ENCODE data around the gene FREY1.
A peak's percentile ranks its signal among the peaks of the same experiment; 100 is the strongest.

The FREY1 gene

DNA sequence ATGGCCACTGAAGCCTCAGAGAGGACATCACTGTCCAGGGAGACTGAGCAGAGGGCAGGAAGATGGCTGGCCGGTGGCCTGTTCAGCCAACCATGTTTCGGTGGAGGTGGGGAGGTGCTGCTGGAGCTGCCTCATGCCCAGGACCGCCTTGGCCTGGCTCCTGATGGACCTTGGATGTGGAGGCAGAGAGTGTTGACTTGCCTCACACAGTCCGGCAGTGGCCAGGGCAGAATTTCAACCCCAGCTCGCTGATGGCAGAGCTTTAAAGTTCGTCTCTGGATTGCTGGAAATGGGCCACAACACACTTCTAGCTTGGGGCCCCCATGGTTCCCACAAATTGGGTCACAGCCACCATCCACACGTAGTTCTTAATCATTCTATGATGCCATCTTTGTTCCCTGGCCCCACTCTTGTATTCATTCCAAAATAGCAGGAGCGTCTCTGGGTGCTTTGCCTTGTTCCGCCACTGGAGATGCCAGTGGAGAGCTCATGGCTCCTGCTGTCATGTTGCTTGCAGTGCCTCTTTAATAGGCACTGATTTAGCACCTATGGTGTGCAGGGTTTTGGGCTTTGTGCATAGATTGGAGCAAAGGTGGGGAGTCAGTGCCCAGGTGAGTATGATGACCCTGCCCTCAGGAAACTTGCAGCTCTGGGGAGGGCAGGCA is 16.1 kb downstream of the FREY1 start:
- Histone ChIP-seq H3K27me3 (ENCODE audit: control insufficient read depth in 1 of 2, insufficient read depth in 2 of 2, low read length in 2 of 2) (no peaks in the 10 kb centered on the region), H3K4me3 (ENCODE audit: low read length in 2 of 2) (no peak overlapping the region), H3K9me3 (ENCODE audit: control insufficient read depth in 2 of 2, low read length in 2 of 2) (no peaks in the 10 kb centered on the region), H3K9ac (ENCODE audit: low read length in 2 of 2) (no peak overlapping the region), H3K36me3 (ENCODE audit: control insufficient read depth in 2 of 2, insufficient read depth in 2 of 2, low read length in 2 of 2) (no peaks in the 10 kb centered on the region), H3K4me1 (ENCODE audit: control insufficient read depth, insufficient read depth, low read length) (peaks cover 3% of the 10 kb centered on the region), H3K27ac (ENCODE audit: low read length) (no peak overlapping the region)

DNA sequence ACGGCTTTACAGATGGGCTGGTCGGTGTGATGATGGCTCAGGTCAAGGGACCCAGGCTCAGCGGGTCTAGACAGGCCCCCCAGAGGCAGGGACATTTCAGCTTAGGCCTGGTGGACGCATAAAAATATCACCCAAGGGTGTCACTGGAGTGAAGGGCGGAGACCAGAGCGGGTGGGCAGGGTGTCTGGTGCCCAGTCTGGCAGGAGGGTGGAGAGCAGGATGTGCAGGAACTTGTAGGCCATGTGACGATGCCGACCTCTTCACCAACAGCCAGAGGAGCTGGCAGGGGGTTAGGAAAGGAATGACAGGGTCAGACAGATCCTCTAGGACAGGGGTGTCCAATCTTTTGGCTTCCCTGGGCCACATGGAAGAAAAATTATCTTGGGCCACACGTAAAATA is 17.1 kb downstream of the FREY1 start:
- no peak overlapping the region for H3K9ac ChIP-seq (ENCODE audit: low read length in 2 of 2)
- no peak overlapping the region for H3K27ac ChIP-seq (ENCODE audit: low read length)
- H3K4me3 ChIP-seq (ENCODE audit: low read length in 2 of 2): no peak overlapping the region
- no peaks in the 10 kb centered on the region for H3K9me3 ChIP-seq (ENCODE audit: control insufficient read depth in 2 of 2, low read length in 2 of 2)
- H3K4me1 ChIP-seq (ENCODE audit: control insufficient read depth, insufficient read depth, low read length): peaks cover 11% of the 10 kb centered on the region
- no peaks in the 10 kb centered on the region for H3K36me3 ChIP-seq (ENCODE audit: control insufficient read depth in 2 of 2, insufficient read depth in 2 of 2, low read length in 2 of 2)
- no peaks in the 10 kb centered on the region for H3K27me3 ChIP-seq (ENCODE audit: control insufficient read depth in 1 of 2, insufficient read depth in 2 of 2, low read length in 2 of 2)

DNA sequence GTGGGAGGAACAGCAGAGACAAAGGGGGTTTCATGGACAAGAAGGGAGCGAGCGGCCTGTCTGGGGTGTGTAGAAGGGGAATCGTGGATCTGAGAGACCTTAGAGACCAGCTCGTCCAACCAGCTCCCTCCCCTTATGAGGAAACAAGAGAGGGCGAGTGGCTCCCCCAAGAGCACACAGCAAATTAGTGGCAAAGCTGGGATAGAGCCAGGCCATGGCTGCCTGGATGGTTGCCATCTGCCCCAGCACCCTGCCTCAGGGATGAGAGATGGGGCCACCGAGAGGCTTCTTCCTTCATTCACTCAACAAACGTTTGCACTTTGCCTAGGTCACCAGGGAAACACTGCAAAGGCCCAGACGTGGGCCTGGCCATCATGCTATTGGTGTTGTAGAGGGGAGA is 17.5 kb downstream of the FREY1 start:
- Histone ChIP-seq H3K9me3 (ENCODE audit: control insufficient read depth in 2 of 2, low read length in 2 of 2) (no peaks in the 10 kb centered on the region), H3K36me3 (ENCODE audit: control insufficient read depth in 2 of 2, insufficient read depth in 2 of 2, low read length in 2 of 2) (no peaks in the 10 kb centered on the region), H3K27ac (ENCODE audit: low read length) (no peak overlapping the region), H3K4me1 (ENCODE audit: control insufficient read depth, insufficient read depth, low read length) (peaks cover 12% of the 10 kb centered on the region), H3K9ac (ENCODE audit: low read length in 2 of 2) (no peak overlapping the region), H3K4me3 (ENCODE audit: low read length in 2 of 2) (no peak overlapping the region), H3K27me3 (ENCODE audit: control insufficient read depth in 1 of 2, insufficient read depth in 2 of 2, low read length in 2 of 2) (no peaks in the 10 kb centered on the region)

DNA sequence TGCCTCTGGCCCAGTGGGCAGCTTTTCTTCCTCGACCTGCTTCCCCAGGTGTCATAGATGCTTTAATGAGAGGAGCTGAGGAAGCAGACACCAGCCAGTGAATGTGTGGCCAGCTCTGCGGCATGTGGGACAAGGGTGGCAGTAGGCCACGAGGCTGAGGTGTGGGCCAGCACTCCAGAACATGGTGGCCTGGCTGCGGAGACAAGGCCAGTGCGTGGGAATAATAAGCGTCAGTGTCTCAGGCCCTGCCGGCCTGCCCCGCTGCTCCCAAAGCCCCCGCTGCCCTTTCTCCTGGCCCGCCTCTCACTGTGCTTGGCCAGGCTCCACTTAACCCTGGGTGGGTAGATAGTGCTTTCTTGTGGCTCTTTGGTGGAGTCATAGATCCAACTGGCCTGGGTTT is 19.5 kb downstream of the FREY1 start:
- Histone ChIP-seq H3K4me3 (ENCODE audit: low read length in 2 of 2) (no peak overlapping the region), H3K9me3 (ENCODE audit: control insufficient read depth in 2 of 2, low read length in 2 of 2) (no peaks in the 10 kb centered on the region), H3K36me3 (ENCODE audit: control insufficient read depth in 2 of 2, insufficient read depth in 2 of 2, low read length in 2 of 2) (peaks cover 0 to 4% of the 10 kb centered on the region in 2 donors)

DNA sequence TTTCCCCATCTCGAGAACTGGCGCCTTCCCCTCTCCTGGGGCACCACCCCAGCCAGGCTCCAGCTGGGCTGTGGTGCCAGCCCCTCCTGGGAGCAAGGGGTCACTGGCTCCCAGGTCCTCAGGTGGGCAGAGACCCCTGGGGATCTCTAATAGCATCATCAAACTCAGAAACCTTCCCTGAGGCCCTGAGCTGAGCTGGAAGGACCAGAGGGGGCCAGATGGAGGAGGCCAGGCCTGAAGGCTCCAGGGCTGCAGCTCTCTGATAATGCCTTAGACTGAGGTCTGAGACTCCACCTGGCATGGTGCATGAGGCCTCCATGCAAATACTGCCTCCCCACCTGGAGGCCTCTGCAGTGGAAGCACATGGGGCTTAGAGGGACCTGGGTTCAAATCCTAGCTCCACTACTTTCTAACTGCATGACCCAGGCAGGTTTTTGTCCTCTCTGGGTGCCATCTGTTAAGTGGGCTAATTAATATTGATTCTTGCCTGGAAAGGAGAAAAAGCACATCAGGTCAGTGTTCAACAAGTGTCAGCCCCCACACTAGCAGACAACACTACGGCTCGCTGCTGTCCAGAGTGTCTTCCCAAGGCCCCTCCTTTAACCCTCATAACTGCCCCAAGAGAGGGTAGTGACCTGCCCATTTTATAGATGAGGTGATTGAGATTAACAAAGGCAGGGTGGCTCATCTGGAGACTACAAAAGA is 20.1 kb downstream of the FREY1 start:
- H3K27ac ChIP-seq (ENCODE audit: low read length): no peak overlapping the region
- no peak overlapping the region for H3K9ac ChIP-seq (ENCODE audit: low read length in 2 of 2)

More for the DNA sequence above, 19.5 kb downstream of the FREY1 start:
- Histone ChIP-seq H3K9ac (ENCODE audit: low read length in 2 of 2) (no peak overlapping the region), H3K4me1 (ENCODE audit: control insufficient read depth, insufficient read depth, low read length) (peaks cover 14% of the 10 kb centered on the region), H3K27ac (ENCODE audit: low read length) (no peak overlapping the region), H3K27me3 (ENCODE audit: control insufficient read depth in 1 of 2, insufficient read depth in 2 of 2, low read length in 2 of 2) (no peaks in the 10 kb centered on the region)

DNA sequence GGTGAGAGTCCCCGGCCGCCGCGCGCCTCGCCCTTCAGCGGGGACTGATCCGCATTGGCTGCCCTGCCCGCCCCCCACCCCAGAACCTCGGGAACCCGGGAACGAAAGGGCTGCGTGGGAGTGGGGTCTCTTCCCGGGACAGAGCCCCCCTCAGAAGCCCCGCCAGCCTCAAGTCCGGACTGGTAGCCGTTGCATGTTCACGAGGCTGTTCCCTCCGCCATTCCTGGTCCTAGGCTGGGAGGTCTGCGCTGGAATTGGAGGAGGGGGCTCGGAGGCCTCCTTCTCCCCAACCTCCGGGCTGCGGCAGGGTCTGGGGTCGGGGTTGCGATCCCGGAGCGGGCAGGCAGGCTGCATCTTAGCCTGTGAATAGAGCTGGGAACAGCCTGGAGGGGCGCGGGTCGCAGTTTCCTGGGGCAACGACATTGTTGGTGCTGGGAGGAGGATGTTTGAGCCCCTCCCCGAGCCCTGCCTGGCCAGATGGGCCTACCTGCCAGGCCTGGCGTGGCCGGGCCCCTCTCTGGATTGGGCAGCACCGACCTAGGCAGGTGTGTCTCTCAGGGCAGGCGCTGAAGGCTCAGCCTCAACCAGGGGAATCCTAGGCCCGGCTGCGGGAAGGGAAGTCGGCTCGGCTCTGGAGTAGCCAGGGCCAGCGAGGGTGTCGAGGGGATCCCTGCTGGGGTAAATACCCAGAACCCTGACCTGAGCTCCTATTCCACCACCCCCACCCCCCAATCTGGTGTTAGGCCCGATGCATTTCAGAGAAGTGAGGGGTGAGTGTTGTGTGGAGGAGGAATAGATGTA is 20.9 kb downstream of the FREY1 start:
- Histone ChIP-seq H3K27ac (ENCODE audit: low read length) (no peak overlapping the region), H3K27me3 (ENCODE audit: control insufficient read depth in 1 of 2, insufficient read depth in 2 of 2, low read length in 2 of 2) (no peaks in the 10 kb centered on the region), H3K9me3 (ENCODE audit: control insufficient read depth in 2 of 2, low read length in 2 of 2) (no peaks in the 10 kb centered on the region), H3K36me3 (ENCODE audit: control insufficient read depth in 2 of 2, insufficient read depth in 2 of 2, low read length in 2 of 2) (peaks cover 6 to 15% of the 10 kb centered on the region in 2 donors), H3K4me1 (ENCODE audit: control insufficient read depth, insufficient read depth, low read length) (peaks cover 27% of the 10 kb centered on the region), H3K4me3 (ENCODE audit: low read length in 2 of 2) (peak overlapping the region in 1 of 2 donors; percentile 59), H3K9ac (ENCODE audit: low read length in 2 of 2) (no peak overlapping the region)

More for the DNA sequence above, 20.1 kb downstream of the FREY1 start:
- peaks cover 6 to 8% of the 10 kb centered on the region in 2 donors for H3K36me3 ChIP-seq (ENCODE audit: control insufficient read depth in 2 of 2, insufficient read depth in 2 of 2, low read length in 2 of 2)
- H3K4me3 ChIP-seq (ENCODE audit: low read length in 2 of 2): no peak overlapping the region
- H3K27me3 ChIP-seq (ENCODE audit: control insufficient read depth in 1 of 2, insufficient read depth in 2 of 2, low read length in 2 of 2): no peaks in the 10 kb centered on the region
- peaks cover 20% of the 10 kb centered on the region for H3K4me1 ChIP-seq (ENCODE audit: control insufficient read depth, insufficient read depth, low read length)
- H3K9me3 ChIP-seq (ENCODE audit: control insufficient read depth in 2 of 2, low read length in 2 of 2): no peaks in the 10 kb centered on the region

DNA sequence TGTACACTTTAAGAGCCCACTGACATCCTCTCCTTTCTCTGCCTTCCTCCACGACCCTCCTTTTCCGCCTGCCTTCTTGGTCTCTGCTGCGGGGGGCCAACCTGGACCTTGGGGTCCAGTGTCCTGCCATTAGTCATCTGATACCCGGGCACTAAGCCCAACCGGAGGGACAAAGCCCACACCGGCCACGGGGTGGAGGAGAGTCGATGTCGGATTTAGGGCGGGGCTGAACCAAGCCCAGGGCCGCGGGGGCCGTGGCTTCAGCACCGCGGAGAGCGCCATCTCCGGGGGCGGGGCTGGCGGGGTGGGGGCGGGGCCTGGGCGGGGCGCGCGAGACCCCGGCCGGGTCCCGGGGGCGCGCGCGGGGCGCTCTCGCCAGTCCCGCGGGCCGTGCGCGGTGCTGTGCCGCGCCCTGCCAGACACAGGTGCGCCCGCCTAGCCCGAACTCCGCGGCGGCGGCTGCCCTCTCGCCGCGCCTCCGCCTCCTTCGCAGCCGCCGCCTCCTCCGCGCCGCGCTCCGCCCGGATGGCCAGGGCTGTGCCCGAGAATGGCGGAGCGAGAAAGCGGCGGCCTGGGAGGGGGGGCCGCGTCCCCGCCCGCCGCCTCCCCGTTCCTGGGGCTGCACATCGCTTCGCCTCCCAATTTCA is 21.7 kb downstream of the FREY1 start, which contains the start of gene MAPK8IP1:
Gene MAPK8IP1, plus strand, starts transcription at position 378 of the 647 bp plus-strand sequence. Its CDS starts 170 bp downstream, at position 548.
- Histone ChIP-seq H3K27me3 (ENCODE audit: control insufficient read depth in 1 of 2, insufficient read depth in 2 of 2, low read length in 2 of 2) (no peaks in the 10 kb centered on the region), H3K27ac (ENCODE audit: low read length) (no peak within 1 kb of the TSS), H3K4me1 (ENCODE audit: control insufficient read depth, insufficient read depth, low read length) (peaks cover 34% of the 10 kb centered on the region), H3K4me3 (ENCODE audit: low read length in 2 of 2) (peak within 1 kb of the TSS; percentile 34 to 59), H3K36me3 (ENCODE audit: control insufficient read depth in 2 of 2, insufficient read depth in 2 of 2, low read length in 2 of 2) (peaks cover 13 to 22% of the 10 kb centered on the region in 2 donors), H3K9me3 (ENCODE audit: control insufficient read depth in 2 of 2, low read length in 2 of 2) (no peaks in the 10 kb centered on the region), H3K9ac (ENCODE audit: low read length in 2 of 2) (no peak within 1 kb of the TSS)

DNA sequence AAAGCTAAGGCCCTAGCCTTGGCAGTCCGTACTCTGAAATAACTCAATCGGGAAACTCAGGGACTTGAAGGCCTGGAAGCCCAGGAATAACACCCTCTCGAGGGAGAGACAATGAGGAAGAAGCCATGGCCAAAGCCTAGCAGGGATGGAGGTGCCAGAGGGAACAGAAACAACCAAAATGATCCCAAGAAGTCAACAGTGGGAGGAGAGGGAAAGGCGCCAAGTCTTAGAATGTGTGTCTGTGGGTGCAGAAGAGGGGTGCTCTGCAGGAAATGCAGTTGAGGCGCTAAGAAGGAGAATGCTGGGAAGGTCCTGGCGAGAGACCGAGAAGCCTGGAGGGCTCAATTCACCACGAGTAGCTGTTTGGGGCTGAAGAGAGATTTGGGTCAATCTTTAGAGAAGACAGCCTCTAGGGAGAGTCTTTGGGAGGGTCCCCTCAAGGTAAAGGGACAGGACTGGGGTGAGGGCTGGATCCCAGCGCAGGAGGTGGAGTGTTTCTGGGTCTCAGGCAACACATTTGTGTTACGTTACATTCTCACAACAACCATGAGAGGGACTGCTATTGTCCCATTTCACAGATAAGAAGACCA is 22.4 kb downstream of the FREY1 start:
- no peak overlapping the region for H3K9ac ChIP-seq (ENCODE audit: low read length in 2 of 2)
- H3K36me3 ChIP-seq (ENCODE audit: control insufficient read depth in 2 of 2, insufficient read depth in 2 of 2, low read length in 2 of 2): peaks cover 13 to 28% of the 10 kb centered on the region in 2 donors
- H3K4me1 ChIP-seq (ENCODE audit: control insufficient read depth, insufficient read depth, low read length): peaks cover 38% of the 10 kb centered on the region
- peak overlapping the region in 1 of 2 donors; percentile 58 for H3K4me3 ChIP-seq (ENCODE audit: low read length in 2 of 2)
- no peaks in the 10 kb centered on the region for H3K27me3 ChIP-seq (ENCODE audit: control insufficient read depth in 1 of 2, insufficient read depth in 2 of 2, low read length in 2 of 2)
- H3K9me3 ChIP-seq (ENCODE audit: control insufficient read depth in 2 of 2, low read length in 2 of 2): no peaks in the 10 kb centered on the region
- H3K27ac ChIP-seq (ENCODE audit: low read length): no peak overlapping the region

DNA sequence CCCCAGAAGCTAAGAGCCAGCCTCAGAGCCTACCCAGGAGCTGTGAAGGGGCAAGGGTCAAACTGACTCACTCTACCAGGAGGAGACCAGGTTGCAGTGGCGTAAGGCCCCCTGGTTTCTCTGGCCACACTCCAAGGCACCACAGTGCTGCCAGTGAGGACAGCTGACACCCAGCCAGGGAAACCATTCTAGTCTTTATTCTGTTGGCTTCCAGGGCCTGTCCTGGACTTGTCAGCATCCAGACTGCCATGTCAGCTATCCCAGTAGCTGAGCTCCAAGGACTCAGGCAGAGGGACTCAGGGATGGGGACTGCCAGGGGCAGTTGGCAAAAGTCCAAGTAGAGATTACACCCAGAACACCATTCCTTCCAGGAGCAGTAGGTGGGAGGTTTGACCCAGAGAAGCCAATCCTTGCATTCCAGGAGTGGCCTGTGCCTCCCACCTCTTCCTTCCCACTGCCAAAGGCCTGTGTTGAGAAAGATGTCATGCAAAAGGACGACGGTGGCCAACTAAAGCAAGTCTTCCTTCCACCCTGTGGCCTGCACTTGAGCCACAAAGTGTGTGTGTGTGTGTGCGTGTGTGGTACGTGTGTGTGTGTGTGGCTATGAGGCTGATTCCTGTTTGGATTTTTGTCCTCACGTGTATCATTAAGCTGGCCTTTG is 25.2 kb downstream of the FREY1 start:
- no peaks in the 10 kb centered on the region for H3K9me3 ChIP-seq (ENCODE audit: control insufficient read depth in 2 of 2, low read length in 2 of 2)

More for the DNA sequence above, 25.2 kb downstream of the FREY1 start:
- Histone ChIP-seq H3K4me1 (ENCODE audit: control insufficient read depth, insufficient read depth, low read length) (peaks cover 38% of the 10 kb centered on the region), H3K4me3 (ENCODE audit: low read length in 2 of 2) (no peak overlapping the region), H3K9ac (ENCODE audit: low read length in 2 of 2) (no peak overlapping the region), H3K36me3 (ENCODE audit: control insufficient read depth in 2 of 2, insufficient read depth in 2 of 2, low read length in 2 of 2) (peaks cover 28 to 43% of the 10 kb centered on the region in 2 donors), H3K27me3 (ENCODE audit: control insufficient read depth in 1 of 2, insufficient read depth in 2 of 2, low read length in 2 of 2) (no peaks in the 10 kb centered on the region), H3K27ac (ENCODE audit: low read length) (peak overlapping the region; percentile 49)

All from stomach smooth muscle (tissue), 2 donors.